GM18511 (cell line): Measurements from ENCODE around the gene PKIB.
"Not testable (repeated sequence)": the region's sequence is repeated elsewhere in the genome, so short reads cannot be mapped to it uniquely, and the experiment has no call there.

ENCODE experiments used
- ATAC-seq: cut with Tn5 transposase; IDR thresholded peaks from one replicate; pipeline ENCODE4 v1.9.1; 2021; ENCODE audit warnings: mild to moderate bottlenecking, moderate library complexity; ENCODE audit not compliant: unreplicated experiment

Gene PKIB, protein sequence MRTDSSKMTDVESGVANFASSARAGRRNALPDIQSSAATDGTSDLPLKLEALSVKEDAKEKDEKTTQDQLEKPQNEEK

GRCh38 chr6:122609881-122610689, at the start of gene PKIB:
PKIB (plus strand) TSS chr6:122610405; CDS start chr6:122717795, 107,390 bp downstream.
- peak; percentile 92 for ATAC-seq

- ATAC-seq, result no peak
Measured at GRCh38 chr6:122563364-122564052, 46.7 kb upstream of the PKIB start.

- ATAC-seq, result no peak
Measured at GRCh38 chr6:122564230-122564629, 46.0 kb upstream of the PKIB start.

GRCh38 chr6:122565708-122566107, 44.5 kb upstream of the PKIB start:
- ATAC-seq, result no peak

- ATAC-seq, result no peak
Measured at GRCh38 chr6:122567034-122567433, 43.2 kb upstream of the PKIB start.

DNA sequence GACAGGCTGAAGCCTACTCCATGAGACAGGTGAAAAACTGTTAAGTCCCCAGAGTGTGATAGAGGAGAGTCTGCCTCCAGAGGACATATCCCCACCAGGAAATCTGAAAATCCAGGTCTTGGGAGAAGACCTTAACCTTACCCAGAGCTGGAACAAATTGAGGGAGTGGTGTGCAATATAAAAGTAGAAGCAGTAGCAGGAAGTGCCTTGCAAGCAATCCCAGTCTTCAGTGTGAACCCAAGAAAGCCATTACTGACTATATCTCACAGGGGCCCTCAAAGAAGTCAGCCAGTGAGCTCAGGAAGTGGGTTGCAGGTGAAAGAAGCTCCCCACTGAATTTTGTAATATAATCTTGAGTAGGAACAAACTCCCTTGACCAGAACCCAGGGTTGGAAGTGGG, 41.9 kb upstream of the PKIB start:
- ATAC-seq, result no peak

DNA sequence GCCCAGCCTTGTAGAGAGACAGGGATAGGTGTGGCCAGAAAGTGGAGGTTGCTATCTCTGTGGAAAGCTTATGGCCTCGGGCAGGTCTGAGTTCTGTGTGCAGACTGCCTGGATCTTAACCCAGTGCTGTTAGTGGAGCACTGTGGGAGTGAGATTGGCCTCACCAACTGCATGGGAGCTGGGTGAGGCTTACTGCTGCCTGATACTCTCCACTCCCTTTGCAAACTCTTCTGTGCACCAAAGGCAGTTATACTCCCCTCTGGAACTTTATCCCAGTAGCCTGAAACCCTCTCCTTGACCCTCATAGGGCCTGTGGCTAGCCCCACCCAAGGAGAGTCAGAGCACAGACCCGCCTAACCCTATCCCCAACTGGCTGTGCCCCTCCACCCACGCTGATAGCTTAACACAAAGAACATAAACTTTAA, 41.4 kb upstream of the PKIB start:
- ATAC-seq, result no peak

- no peak for ATAC-seq
Measured at GRCh38 chr6:122569230-122569771, 40.9 kb upstream of the PKIB start.

DNA sequence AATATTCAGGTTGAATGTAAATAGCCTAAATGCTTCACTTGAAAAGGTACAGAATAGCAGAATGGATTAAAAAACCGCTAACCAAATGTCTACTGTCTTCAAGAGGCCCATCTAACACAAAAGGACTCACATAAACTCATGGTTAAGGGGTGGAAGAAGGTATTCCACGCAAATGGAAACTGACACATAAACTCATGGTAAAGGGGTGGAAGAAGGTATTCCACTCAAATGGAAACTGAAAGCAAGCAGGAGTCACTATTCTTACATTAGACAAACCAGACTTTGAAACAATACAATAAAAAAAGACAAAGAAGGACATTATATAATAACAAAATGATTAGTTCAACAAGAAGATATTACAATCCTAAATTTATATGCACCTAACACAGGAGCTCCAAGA, 38.3 kb upstream of the PKIB start:
- peak; percentile 49 for ATAC-seq

GRCh38 chr6:122576888-122577287, 33.3 kb upstream of the PKIB start:
- ATAC-seq, result no peak

- no peak for ATAC-seq
Measured at GRCh38 chr6:122578961-122579360, 31.2 kb upstream of the PKIB start.

- no peak for ATAC-seq
Measured at GRCh38 chr6:122580737-122581136, 29.5 kb upstream of the PKIB start.

DNA sequence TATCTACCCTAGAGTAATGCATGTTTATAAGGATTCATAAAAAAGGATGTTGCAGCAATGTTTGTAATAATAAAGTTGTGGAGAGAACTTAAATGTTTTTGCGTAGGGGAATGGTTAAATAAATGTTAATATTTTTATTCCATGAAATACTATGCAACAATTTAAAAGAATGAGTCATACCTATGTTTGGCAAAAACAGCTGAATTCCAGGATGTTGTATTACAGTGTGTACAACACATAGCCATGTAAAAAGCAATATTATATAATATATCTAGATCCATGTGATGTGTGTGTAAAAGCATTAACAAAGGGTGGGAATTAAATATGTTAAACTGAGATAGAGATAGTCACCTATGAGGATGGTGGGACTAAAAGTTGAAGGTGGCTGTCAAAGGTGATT, 21.1 kb upstream of the PKIB start:
- ATAC-seq, result no peak

DNA sequence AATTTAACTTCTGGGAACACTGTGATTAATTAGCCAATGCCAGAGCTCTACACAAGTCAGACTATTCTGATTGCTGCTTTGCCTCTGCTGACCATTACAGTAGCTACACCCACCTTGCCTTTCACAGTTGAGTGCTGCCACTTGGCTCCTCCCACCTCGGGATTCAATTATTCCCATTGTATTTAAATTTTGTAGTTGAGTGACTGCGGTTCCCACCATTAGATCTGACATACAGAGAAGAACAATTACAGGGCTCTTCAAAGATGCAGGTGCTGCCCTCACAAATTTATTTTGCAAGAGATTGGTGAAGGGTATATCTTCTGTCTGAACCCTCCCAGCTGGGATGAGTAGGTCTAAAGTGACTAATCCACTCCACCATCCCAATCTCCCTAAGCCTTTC, 11.9 kb upstream of the PKIB start:
- not testable (repeated sequence) for ATAC-seq

DNA sequence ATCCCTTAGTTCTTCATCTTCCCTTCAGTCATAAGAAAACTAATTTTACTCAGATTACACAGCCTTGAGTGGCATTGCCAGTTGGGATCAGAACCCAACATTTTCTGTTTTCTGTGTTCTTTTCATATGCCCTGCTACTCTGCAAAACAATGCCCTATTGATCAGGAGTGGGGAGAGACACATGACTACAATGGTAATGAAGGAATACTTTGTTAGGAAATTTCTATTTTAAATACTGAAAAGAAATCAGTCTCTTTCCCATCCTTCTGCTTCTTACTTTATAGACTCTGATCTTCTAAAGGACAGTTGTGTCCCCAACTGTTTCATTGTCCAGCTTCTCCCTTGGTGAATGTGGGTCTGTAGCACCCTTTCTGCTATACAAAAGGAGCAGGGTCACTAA, 5.5 kb upstream of the PKIB start:
- ATAC-seq, result no peak

DNA sequence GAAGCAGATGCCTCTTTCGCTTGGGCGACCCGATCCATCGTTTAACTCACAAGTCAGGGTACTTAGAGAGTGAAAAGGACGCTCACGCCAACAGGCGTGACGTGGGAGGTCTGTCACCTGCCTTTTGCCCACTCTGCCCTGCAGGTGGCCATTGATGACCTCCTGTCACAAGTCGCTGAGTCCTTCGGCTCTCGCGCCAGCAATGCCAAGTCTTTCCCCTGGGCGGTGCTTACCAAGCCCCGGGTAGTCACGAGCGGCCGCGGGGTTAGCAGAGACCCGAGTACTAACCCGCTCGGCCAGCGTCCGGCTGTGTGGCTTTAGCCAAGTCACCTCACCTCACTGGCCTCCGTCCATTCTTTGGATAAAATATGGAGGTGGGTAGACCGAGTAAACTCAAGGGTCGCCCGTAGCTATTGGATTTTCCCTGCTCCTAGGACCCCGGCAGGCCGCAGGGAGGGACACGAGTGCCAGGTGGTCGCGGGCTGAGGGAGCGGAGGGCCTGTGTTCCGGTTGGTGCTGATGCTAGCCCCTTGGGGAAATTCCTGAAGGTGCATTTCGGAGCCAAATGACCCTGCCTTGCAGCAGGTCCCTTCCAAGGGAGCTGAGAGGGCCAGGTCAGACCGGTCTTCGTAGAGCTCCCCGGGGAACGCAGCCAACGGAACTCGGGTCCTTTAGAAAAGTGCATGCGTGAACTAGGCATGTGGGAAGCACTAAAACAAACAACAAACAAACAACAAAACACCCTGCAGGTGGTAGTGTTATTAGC, 668 bp downstream of the PKIB start:
- peak; percentile 52 for ATAC-seq

GRCh38 chr6:122612838-122613237, 2.6 kb downstream of the PKIB start:
- no peak for ATAC-seq

- ATAC-seq, result no peak
Measured at GRCh38 chr6:122614303-122614702, 4.1 kb downstream of the PKIB start.

GRCh38 chr6:122615409-122615808, 5.2 kb downstream of the PKIB start:
- no peak for ATAC-seq

DNA sequence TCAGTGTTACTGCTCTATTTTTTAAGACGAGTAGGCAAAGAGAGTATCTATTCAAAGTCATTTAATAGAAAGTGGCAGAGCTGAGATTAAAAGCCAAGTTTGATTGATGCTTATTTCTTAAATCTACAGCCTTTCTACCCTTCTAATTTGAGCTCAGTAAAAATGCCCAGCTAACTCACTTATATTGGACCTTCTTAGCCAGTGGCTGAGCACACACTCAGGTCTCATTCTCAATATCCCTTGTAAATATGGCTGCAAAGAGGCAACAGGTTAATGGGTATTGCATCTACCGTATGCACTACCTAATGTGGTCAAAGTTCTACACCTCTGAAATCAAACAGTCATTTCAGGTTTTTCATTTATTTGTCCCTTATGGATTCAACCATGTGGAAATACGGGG, 6.7 kb downstream of the PKIB start:
- no peak for ATAC-seq

DNA sequence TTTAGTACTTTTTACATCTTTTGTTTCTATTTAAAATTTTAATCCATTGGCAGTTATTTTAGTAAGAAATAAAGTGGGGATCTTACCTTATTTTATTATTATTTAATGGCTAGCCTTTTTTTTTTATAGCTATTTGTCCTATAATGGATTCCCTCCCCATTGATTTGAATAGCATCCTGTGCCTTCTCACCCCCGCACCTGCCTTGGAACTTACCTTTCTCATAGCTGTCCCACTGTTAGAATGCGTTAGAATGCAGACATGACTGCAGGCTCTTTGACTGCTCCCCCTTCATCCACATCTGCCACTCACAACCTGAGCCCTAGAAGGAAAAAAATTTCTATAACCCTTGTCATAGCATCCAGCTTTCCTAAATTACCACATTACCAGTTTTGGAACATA, 9.1 kb downstream of the PKIB start:
- no peak for ATAC-seq
